ENCODE measurements around the gene LRRC28. TPM values are rescaled to one million over a fixed set of nuclear protein-coding genes. Genes with fewer than 3 reads are reported as not detected.

LRRC28 gene
- total RNA-seq, 1 donor from 2014 or later: 13.4 TPM

- no peak for DNase-seq (ENCODE audit: low read depth, low spot score)
Observed at GRCh38 chr15:99341786-99342185, 90.5 kb downstream of the LRRC28 start.

DNA sequence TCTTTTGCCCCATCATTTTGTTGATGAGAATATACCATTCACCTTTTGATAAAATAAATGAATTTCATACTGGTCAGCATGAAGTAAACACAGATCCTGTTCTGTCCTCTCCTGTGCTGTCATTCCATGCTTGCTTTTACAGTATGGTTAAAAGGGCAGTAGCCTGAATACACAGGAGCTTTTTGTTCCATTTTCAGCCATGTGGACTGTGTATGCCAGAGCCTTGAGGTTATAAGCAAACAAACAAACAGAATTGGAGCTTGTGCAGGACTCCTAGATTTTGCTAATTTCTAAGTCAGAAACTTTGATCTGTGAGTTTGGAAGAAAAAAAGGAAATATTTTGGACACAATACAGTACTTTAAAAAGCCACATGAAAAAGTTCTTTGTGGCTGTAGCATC, 91.9 kb downstream of the LRRC28 start:
- DNase-seq (ENCODE audit: low read depth, low spot score): no peak

- DNase-seq (ENCODE audit: low read depth, low spot score): no peak
Observed at GRCh38 chr15:99343881-99344551, 92.7 kb downstream of the LRRC28 start.

- no peak for DNase-seq (ENCODE audit: low read depth, low spot score)
Observed at GRCh38 chr15:99344639-99345038, 93.4 kb downstream of the LRRC28 start.

DNA sequence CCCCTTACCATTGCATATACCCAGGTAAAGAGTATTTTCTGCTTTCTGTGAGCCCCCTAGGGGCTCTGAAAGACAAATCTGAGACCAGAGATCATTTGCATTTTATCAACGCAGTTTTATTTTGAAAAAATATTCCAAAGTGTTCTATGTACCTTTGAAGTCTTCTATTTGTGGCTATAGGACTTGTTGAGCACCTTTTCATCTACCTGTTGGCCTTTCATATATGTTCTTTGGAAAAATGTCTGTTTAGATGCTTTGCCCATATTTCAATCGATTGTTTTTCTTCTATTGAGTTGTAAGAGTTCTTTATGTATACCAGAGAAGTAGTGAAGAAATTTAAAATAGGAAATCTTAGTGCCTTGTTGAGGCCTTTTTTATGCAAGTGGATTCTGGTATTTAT, 94.0 kb downstream of the LRRC28 start:
- DNase-seq (ENCODE audit: low read depth, low spot score): no peak

- no peak for DNase-seq (ENCODE audit: low read depth, low spot score)
Observed at GRCh38 chr15:99345832-99346462, 94.7 kb downstream of the LRRC28 start.

GRCh38 chr15:99347574-99347973, 96.3 kb downstream of the LRRC28 start:
- no peak for DNase-seq (ENCODE audit: low read depth, low spot score)

DNA sequence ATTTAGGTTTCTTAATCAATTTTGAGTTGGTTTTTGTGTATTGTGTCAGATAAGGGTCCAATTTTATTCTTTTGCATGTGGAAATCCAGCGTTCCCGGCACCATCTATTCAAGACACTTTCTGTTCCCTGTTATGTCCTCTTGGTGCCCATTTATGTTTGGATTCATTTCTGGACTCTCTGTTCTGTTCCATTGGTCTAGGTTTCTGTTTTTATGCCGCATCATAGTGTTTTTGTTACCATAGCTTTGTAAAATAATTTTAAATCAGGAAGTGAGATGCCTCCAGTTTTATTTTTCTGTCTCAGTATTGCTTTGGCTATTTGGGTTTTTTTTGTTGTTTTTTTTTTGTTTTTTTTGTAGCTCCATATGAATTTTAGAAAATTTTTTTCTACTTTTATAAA, 97.1 kb downstream of the LRRC28 start:
- DNase-seq (ENCODE audit: low read depth, low spot score): no peak

GRCh38 chr15:99350408-99350807, 99.1 kb downstream of the LRRC28 start:
- DNase-seq (ENCODE audit: low read depth, low spot score): no peak

GRCh38 chr15:99359769-99360168, 108.5 kb downstream of the LRRC28 start:
- DNase-seq (ENCODE audit: low read depth, low spot score): no peak

- no peak for DNase-seq (ENCODE audit: low read depth, low spot score)
Observed at GRCh38 chr15:99361545-99362185, 110.4 kb downstream of the LRRC28 start.

DNA sequence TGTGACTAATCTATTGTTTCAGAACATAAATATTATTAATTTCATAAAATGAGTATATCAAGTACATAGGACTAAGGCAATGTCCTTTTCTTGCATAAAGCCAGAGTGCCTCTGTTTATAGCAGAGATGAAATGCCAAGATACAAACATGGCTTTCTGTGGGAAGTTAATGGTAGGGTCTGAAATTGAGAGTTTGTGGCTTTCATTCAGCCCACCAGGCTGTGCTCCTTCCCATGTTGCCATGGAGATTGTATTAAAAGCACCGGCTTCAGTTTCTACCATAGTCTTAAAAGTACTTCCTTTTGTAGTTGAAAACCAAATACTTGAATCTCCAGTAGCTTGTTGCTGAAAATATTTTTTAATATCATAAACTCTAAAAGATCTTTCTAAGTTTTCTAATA, 114.0 kb downstream of the LRRC28 start:
- no peak for DNase-seq (ENCODE audit: low read depth, low spot score)

- no peak for DNase-seq (ENCODE audit: low read depth, low spot score)
Observed at GRCh38 chr15:99366013-99366412, 114.7 kb downstream of the LRRC28 start.

GRCh38 chr15:99368743-99369142, 117.5 kb downstream of the LRRC28 start:
- no peak for DNase-seq (ENCODE audit: low read depth, low spot score)

DNA sequence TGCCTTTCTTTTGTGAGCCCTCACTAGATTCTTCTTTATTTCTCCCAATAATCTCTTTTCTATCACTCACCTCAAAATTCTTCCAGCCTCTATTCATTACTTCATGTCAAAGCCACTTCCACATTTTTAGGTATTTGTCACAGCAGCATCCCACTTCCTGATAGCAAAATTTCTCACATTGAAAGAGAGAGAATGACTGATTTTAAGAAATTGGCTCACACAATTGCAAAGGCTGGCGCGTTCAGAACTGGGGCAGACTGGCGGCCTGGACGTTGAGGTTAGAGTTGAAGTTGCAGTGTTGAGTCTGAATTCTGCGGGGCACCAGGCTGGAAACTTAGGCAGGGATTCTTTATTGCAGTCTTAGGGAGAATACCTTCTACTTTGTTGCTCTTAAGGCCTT, 117.9 kb downstream of the LRRC28 start:
- no peak for DNase-seq (ENCODE audit: low read depth, low spot score)

GRCh38 chr15:99371180-99372103, 120.2 kb downstream of the LRRC28 start:
- no peak for DNase-seq (ENCODE audit: low read depth, low spot score)

- DNase-seq (ENCODE audit: low read depth, low spot score): no peak
Observed at GRCh38 chr15:99385005-99385669, 133.9 kb downstream of the LRRC28 start.

DNA sequence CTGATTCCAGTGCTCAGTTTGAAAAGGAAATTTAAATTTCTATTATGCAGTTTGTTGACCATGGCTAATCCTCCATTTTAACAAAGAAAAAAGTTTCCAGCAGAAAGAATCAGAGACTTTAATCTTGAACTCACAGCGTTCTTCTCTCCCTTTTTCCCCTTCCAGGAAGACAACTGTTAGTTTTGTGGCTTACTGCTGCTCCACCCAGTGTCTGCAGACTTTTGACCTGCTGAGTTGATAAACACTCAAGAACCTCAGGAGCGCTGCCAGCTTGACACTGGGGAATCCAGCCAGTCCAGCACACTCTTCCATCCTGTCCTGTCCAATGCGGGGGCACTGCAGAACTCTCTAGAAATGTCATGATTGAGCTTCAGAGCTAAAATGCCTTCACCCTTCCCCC, 134.6 kb downstream of the LRRC28 start:
- no peak for DNase-seq (ENCODE audit: low read depth, low spot score)

DNA sequence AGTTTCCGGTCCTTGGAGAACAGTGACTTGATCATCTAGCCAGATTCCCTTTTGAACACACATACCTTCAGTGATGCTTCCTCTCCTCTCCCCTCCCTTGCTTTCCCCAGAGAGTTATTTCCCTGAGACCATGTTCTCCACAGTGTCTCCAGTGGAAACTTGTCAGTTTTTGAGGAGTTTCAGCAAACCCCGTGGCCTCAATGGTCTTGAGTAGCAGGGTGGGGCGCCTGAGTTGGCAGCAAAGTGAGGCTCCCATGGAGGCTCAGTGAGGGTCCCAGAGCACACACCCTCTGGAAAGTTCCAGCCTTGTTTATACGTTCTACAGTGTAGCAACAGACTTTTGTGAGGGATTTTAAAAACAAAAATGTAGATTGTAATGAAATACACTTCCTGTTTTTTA, 135.1 kb downstream of the LRRC28 start:
- no peak for DNase-seq (ENCODE audit: low read depth, low spot score)

DNA sequence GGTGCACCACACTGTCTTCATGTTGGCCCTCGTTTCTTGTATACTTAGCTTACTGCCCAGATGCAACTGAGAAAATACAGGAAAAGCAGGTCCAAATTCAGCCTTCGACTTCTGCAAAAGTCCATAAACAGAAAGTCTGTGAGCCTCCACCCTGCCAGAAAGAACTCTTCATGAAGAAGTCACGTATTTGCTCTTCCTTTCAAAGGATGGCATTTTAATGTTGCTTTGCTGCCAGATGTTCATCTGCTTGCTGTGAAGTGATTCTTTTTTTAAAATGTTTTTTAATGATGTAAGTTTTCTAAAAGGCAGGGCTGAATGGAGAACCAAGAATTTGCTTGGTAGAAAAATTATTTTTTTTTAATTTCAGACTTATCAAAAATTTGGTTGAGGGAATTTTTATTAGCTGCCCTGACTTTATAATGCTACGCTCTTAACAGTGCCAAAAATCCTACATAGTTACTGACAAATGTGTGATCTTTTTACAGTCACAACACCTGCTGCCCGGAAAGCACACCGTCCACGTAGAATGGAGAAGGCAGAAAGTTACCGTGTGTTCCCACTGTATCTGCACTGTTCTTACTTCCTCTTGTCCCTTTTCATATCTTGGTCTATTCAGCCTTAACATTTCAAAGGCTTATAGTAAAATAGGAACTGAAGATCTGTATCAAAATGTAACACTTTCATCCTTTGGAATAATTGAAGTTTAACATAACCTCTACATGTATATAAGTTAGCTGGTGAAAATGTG, 136.3 kb downstream of the LRRC28 start:
- no peak for DNase-seq (ENCODE audit: low read depth, low spot score)

GRCh38 chr15:99390667-99391066, 139.4 kb downstream of the LRRC28 start:
- no peak for DNase-seq (ENCODE audit: low read depth, low spot score)

Measured in pulmonary artery endothelial cell (primary cell).